Measurements from ENCODE around the gene TPK1.

TPK1 gene

GRCh38 chr7:144674550-144674949 lies 161.3 kb downstream of the TPK1 start:
- TF ChIP-seq GATA3 (IDR thresholded peaks at IDR 0.05; ENCODE audit: low read depth, low read length) = no peak
- no peak for TF ChIP-seq GATA2 (IDR thresholded peaks at IDR 0.05; ENCODE audit: low read depth, low read length)

- TF ChIP-seq GATA3 (IDR thresholded peaks at IDR 0.05; ENCODE audit: low read depth, low read length) = no peak
- TF ChIP-seq GATA2 (IDR thresholded peaks at IDR 0.05; ENCODE audit: low read depth, low read length) = no peak
Observed at GRCh38 chr7:144672869-144673268, 163.0 kb downstream of the TPK1 start.

- TF ChIP-seq GATA2 (IDR thresholded peaks at IDR 0.05; ENCODE audit: low read depth, low read length) (no peak), GATA3 (IDR thresholded peaks at IDR 0.05; ENCODE audit: low read depth, low read length) (no peak)
Observed at GRCh38 chr7:144671429-144671828, 164.4 kb downstream of the TPK1 start.

GRCh38 chr7:144670218-144670617 lies 165.6 kb downstream of the TPK1 start:
- TF ChIP-seq GATA2 (IDR thresholded peaks at IDR 0.05; ENCODE audit: low read depth, low read length) (no peak), GATA3 (IDR thresholded peaks at IDR 0.05; ENCODE audit: low read depth, low read length) (no peak)

- TF ChIP-seq GATA2 (IDR thresholded peaks at IDR 0.05; ENCODE audit: low read depth, low read length) (no peak), GATA3 (IDR thresholded peaks at IDR 0.05; ENCODE audit: low read depth, low read length) (no peak)
Observed at GRCh38 chr7:144668503-144668902, 167.3 kb downstream of the TPK1 start.

- no peak for TF ChIP-seq GATA2 (IDR thresholded peaks at IDR 0.05; ENCODE audit: low read depth, low read length)
- TF ChIP-seq GATA3 (IDR thresholded peaks at IDR 0.05; ENCODE audit: low read depth, low read length) = no peak
Observed at GRCh38 chr7:144665689-144666381, 170.0 kb downstream of the TPK1 start.

- TF ChIP-seq GATA2 (IDR thresholded peaks at IDR 0.05; ENCODE audit: low read depth, low read length) (no peak), GATA3 (IDR thresholded peaks at IDR 0.05; ENCODE audit: low read depth, low read length) (no peak)
Observed at GRCh38 chr7:144659211-144659610, 176.6 kb downstream of the TPK1 start.

GRCh38 chr7:144656965-144657517 lies 178.8 kb downstream of the TPK1 start:
- TF ChIP-seq GATA2 (IDR thresholded peaks at IDR 0.05; ENCODE audit: low read depth, low read length) = no peak
- no peak for TF ChIP-seq GATA3 (IDR thresholded peaks at IDR 0.05; ENCODE audit: low read depth, low read length)

- TF ChIP-seq GATA2 (IDR thresholded peaks at IDR 0.05; ENCODE audit: low read depth, low read length) (no peak), GATA3 (IDR thresholded peaks at IDR 0.05; ENCODE audit: low read depth, low read length) (no peak)
Observed at GRCh38 chr7:144653449-144653848, 182.4 kb downstream of the TPK1 start.

- no peak for TF ChIP-seq GATA2 (IDR thresholded peaks at IDR 0.05; ENCODE audit: low read depth, low read length)
- TF ChIP-seq GATA3 (IDR thresholded peaks at IDR 0.05; ENCODE audit: low read depth, low read length) = no peak
Observed at GRCh38 chr7:144650439-144650838, 185.4 kb downstream of the TPK1 start.

- TF ChIP-seq GATA3 (IDR thresholded peaks at IDR 0.05; ENCODE audit: low read depth, low read length) (no peak), GATA2 (IDR thresholded peaks at IDR 0.05; ENCODE audit: low read depth, low read length) (no peak)
Observed at GRCh38 chr7:144649120-144649519, 186.7 kb downstream of the TPK1 start.

- TF ChIP-seq GATA2 (IDR thresholded peaks at IDR 0.05; ENCODE audit: low read depth, low read length) (no peak), GATA3 (IDR thresholded peaks at IDR 0.05; ENCODE audit: low read depth, low read length) (no peak)
Observed at GRCh38 chr7:144641389-144642044, 194.3 kb downstream of the TPK1 start.

- no peak for TF ChIP-seq GATA3 (IDR thresholded peaks at IDR 0.05; ENCODE audit: low read depth, low read length)
- no peak for TF ChIP-seq GATA2 (IDR thresholded peaks at IDR 0.05; ENCODE audit: low read depth, low read length)
Observed at GRCh38 chr7:144632724-144633123, 203.1 kb downstream of the TPK1 start.

- TF ChIP-seq GATA3 (IDR thresholded peaks at IDR 0.05; ENCODE audit: low read depth, low read length) (no peak), GATA2 (IDR thresholded peaks at IDR 0.05; ENCODE audit: low read depth, low read length) (no peak)
Observed at GRCh38 chr7:144629598-144629997, 206.3 kb downstream of the TPK1 start.

- TF ChIP-seq GATA2 (IDR thresholded peaks at IDR 0.05; ENCODE audit: low read depth, low read length) (no peak), GATA3 (IDR thresholded peaks at IDR 0.05; ENCODE audit: low read depth, low read length) (no peak)
Observed at GRCh38 chr7:144629011-144629410, 206.8 kb downstream of the TPK1 start.
